Parathyroid adenoma (tissue), 2 donors: ENCODE data around the gene ARHGEF11.

Source experiments
- H2AFZ ChIP-seq: fragments of 300-600 bp; sonication (generic); one replicate; pipeline ENCODE4 v1.7.0; 2017; ENCODE audit warnings: antibody characterized with exemption, mild to moderate bottlenecking
- H3K27ac ChIP-seq: fragments of 300-600 bp; sonication (generic); one replicate; pipeline ENCODE4 v1.7.0; 2017
- H3K27me3 ChIP-seq: fragments of 300-600 bp; sonication (generic); one replicate; pipeline ENCODE4 v1.7.0; 2017; ENCODE audit warnings: low read length; ENCODE audit not compliant: control insufficient read depth, insufficient read depth
- H3K36me3 ChIP-seq: fragments of 300-600 bp; sonication (generic); one replicate; pipeline ENCODE4 v1.7.0; 2017; ENCODE audit warnings: low read length; ENCODE audit not compliant: control insufficient read depth, insufficient read depth
- H3K4me1 ChIP-seq: fragments of 300-600 bp; sonication (generic); one replicate; pipeline ENCODE4 v1.7.0; 2017; ENCODE audit warnings: control low read depth
- H3K4me2 ChIP-seq: fragments of 300-600 bp; sonication (generic); one replicate; pipeline ENCODE4 v1.7.0; 2017; ENCODE audit warnings: low read length
- H3K4me3 ChIP-seq: fragments of 300-600 bp; sonication (generic); one replicate; pipeline ENCODE4 v1.7.0; 2017; ENCODE audit warnings: low read depth, low read length
- H3K79me2 ChIP-seq: fragments of 300-600 bp; sonication (generic); one replicate; pipeline ENCODE4 v1.7.0; 2017; ENCODE audit warnings: control low read depth
- H3K9ac ChIP-seq: fragments of 300-600 bp; sonication (generic); one replicate; pipeline ENCODE4 v1.7.0; 2017; ENCODE audit warnings: mild to moderate bottlenecking
- H3K9me3 ChIP-seq: fragments of 300-600 bp; sonication (generic); one replicate; pipeline ENCODE4 v1.7.0; 2017; ENCODE audit warnings: low read length; ENCODE audit not compliant: control insufficient read depth
- TF ChIP-seq, protein P1 (sequence below): fragments of 300-600 bp; sonication (generic); IDR thresholded peaks from one replicate; pipeline ENCODE4 v1.7.0; 2017; ENCODE audit warnings: antibody characterized with exemption, mild to moderate bottlenecking
- donor health status: primary hyperparathyroidism.

The ARHGEF11 gene

DNA sequence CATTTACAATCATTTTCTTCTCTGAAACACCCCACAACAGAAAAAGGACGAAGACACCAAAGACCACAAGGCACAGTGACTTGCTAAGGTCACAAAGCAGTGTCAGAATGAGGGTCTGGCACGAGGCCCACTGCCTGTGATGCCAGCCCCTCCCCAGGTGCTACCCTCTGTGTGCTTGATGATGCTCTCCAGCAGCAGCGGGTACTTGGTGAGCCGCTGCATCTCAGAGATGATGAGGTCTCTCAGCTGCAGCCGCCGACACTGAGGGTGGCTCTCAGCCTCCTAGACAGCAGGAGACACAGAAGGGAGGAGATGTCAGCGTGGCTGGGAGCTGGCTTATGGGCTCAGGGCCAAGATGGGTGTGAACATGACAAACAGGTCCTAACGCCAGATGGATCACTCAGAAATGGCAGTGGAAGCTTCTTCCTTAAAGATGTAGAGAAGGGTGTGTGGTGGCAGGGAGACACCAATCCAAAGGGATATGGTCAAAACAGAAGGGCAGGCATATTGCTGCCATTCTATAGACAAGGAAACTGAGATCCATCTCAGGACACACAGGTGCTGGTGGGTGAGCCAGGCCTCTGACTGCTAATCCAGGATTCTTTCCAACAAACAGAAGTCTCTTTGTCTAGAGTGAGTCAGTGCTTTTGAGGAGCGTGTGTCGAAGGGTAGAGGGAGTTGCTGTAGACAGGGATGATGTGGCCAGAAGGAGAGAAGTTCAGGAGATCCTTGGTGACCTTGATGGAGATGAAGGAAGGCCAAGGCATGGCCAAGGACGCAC is 99.5 kb downstream of the ARHGEF11 start:
- Histone ChIP-seq H3K9me3 (no peaks in the 10 kb centered on the region), H3K27me3 (no peaks in the 10 kb centered on the region), H3K79me2 (no peaks in the 10 kb centered on the region), H3K9ac (no peak overlapping the region), H3K4me1 (no peaks in the 10 kb centered on the region), H3K4me2 (no peak overlapping the region), H3K4me3 (no peak overlapping the region), H3K27ac (no peak overlapping the region), H3K36me3 (no peaks in the 10 kb centered on the region), H2AFZ (no peak overlapping the region)
- TF ChIP-seq, protein P1, sequence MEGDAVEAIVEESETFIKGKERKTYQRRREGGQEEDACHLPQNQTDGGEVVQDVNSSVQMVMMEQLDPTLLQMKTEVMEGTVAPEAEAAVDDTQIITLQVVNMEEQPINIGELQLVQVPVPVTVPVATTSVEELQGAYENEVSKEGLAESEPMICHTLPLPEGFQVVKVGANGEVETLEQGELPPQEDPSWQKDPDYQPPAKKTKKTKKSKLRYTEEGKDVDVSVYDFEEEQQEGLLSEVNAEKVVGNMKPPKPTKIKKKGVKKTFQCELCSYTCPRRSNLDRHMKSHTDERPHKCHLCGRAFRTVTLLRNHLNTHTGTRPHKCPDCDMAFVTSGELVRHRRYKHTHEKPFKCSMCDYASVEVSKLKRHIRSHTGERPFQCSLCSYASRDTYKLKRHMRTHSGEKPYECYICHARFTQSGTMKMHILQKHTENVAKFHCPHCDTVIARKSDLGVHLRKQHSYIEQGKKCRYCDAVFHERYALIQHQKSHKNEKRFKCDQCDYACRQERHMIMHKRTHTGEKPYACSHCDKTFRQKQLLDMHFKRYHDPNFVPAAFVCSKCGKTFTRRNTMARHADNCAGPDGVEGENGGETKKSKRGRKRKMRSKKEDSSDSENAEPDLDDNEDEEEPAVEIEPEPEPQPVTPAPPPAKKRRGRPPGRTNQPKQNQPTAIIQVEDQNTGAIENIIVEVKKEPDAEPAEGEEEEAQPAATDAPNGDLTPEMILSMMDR: no peak

DNA sequence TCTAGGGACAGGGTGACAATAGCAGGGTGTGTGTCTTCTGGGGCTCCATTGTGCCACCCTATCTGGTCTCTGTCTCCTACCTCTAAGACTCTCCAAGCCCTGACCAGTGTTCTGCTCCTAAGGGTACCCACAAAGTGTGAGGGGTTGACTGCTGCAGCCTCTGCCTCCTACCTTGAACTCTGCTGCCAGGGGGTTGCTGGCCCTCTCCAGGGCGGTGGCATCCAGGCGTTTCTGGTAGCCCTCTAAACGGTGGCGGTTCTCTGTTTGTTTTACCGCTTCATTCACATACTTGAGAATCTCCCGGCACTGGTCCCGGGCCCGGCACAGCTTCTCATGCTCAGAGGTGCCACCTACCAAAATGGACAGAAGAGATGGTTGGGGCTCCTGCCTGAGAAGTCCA is 100.7 kb downstream of the ARHGEF11 start:
- H3K9ac ChIP-seq: no peak overlapping the region
- no peak overlapping the region for H3K4me2 ChIP-seq
- no peaks in the 10 kb centered on the region for H3K36me3 ChIP-seq
- no peak overlapping the region for H2AFZ ChIP-seq
- no peak overlapping the region for H3K27ac ChIP-seq
- no peaks in the 10 kb centered on the region for H3K4me1 ChIP-seq
- no peaks in the 10 kb centered on the region for H3K27me3 ChIP-seq
- no peak overlapping the region for H3K4me3 ChIP-seq
- TF ChIP-seq, protein P1: no peak
- no peaks in the 10 kb centered on the region for H3K9me3 ChIP-seq
- no peaks in the 10 kb centered on the region for H3K79me2 ChIP-seq

DNA sequence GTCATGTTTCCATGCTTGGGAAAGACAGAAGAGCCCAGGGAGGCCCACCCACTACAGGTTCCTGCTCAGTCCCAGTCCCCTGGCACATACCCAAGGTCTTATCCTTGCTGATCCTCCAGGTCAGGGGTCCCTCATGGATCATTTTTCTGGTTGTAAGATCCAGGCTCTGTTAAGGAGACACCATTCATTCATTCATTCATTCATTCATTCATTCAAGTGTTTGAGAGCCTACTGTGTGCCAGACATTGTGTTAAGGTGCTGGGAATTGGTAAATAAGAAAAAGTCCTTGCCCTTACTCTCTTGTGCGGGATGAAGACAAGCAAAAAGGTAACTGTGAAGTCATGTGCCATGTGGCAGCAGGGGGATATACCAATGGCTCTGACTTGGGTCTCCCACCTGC is 101.3 kb downstream of the ARHGEF11 start:
- H3K9me3 ChIP-seq: no peaks in the 10 kb centered on the region

DNA sequence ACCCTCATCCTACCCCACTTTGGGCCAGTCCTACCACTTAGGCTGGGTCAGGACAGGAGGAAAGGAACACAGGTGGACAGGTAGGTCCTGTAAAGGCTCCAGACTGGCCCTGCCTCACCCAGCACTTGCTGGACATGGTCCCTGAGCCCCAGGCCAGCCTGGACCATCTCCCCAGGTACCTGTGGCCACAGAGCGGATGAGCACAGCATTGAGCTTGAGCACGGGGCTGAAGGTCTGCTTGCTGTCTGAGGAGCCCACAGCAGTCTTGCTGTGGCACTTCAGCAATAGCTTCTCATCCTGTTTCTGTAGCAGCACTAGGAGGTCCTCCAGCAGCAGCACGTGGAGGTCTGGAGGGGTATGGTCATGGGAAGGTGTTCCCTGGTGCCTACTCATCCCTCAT is 101.8 kb downstream of the ARHGEF11 start:
- H3K27ac ChIP-seq: no peak overlapping the region
- TF ChIP-seq, protein P1: no peak
- no peak overlapping the region for H3K4me2 ChIP-seq
- H3K27me3 ChIP-seq: no peaks in the 10 kb centered on the region
- H3K36me3 ChIP-seq: no peaks in the 10 kb centered on the region
- no peak overlapping the region for H3K4me3 ChIP-seq
- H3K9ac ChIP-seq: no peak overlapping the region
- H3K79me2 ChIP-seq: no peaks in the 10 kb centered on the region
- H3K4me1 ChIP-seq: no peaks in the 10 kb centered on the region
- H2AFZ ChIP-seq: no peak overlapping the region
- no peaks in the 10 kb centered on the region for H3K9me3 ChIP-seq

More for the DNA sequence above, 101.3 kb downstream of the ARHGEF11 start:
- no peaks in the 10 kb centered on the region for H3K27me3 ChIP-seq
- H3K36me3 ChIP-seq: no peaks in the 10 kb centered on the region
- no peaks in the 10 kb centered on the region for H3K79me2 ChIP-seq
- no peak overlapping the region for H3K4me2 ChIP-seq
- H3K27ac ChIP-seq: no peak overlapping the region
- no peak overlapping the region for H3K9ac ChIP-seq
- TF ChIP-seq, protein P1: no peak
- H3K4me1 ChIP-seq: no peaks in the 10 kb centered on the region
- no peak overlapping the region for H3K4me3 ChIP-seq
- H2AFZ ChIP-seq: no peak overlapping the region

DNA sequence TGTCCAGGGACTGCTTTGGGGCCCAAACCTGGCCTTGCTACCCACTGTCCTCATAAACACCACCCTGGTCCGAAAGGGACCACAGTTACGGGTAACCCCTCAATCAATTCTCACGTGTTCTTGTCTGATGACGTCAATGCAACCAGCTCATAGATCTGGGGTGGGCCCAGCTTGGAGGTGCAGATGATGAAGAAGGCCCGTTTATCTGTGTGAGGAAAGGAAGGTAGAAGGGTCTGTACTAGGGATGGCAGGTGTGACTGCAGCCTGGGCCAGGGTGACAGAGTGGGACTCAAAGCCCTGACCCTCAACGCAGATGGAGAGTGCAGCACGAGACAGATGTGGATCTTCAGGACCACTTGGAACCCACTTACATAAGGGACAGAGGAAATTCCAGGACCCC is 103.0 kb downstream of the ARHGEF11 start:
- no peak overlapping the region for H2AFZ ChIP-seq
- H3K4me1 ChIP-seq: no peaks in the 10 kb centered on the region
- H3K36me3 ChIP-seq: no peaks in the 10 kb centered on the region
- H3K27ac ChIP-seq: no peak overlapping the region
- H3K9me3 ChIP-seq: no peaks in the 10 kb centered on the region
- H3K27me3 ChIP-seq: no peaks in the 10 kb centered on the region
- H3K4me2 ChIP-seq: no peak overlapping the region
- H3K79me2 ChIP-seq: no peaks in the 10 kb centered on the region
- no peak overlapping the region for H3K4me3 ChIP-seq
- TF ChIP-seq, protein P1: no peak
- H3K9ac ChIP-seq: no peak overlapping the region
